ENCODE measurements around the gene ABCB9.

Gene ABCB9

DNA sequence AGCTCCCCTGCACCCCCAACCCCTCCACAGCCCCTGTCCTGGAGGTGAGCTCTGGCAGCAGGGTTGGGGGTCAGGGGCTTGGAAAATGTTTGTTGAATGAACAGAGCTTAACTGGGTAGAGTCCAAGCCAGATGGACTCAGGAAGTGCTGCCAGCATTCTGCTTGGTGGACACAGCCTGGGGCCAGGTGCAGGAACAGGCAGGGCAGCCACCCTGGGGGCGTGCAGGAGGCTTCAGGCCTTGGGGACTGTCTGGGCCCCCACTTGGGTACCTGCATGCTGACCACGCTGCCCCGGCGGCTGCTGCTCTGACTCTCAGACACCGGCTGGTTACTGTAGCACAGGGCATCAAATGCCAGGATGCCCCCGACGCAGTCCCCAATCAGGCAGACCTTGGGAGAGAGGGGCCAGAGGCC is 29.9 kb upstream of the ABCB9 start:
- in situ Hi-C loops (cut with HindIII; ENCODE audit: low sequenced_read_pairs): loop anchor here (10.0 kb wide), 1 partner anchor 489 kb away; no protein-coding TSS in a partner anchor
- TF ChIP-seq, protein P1, sequence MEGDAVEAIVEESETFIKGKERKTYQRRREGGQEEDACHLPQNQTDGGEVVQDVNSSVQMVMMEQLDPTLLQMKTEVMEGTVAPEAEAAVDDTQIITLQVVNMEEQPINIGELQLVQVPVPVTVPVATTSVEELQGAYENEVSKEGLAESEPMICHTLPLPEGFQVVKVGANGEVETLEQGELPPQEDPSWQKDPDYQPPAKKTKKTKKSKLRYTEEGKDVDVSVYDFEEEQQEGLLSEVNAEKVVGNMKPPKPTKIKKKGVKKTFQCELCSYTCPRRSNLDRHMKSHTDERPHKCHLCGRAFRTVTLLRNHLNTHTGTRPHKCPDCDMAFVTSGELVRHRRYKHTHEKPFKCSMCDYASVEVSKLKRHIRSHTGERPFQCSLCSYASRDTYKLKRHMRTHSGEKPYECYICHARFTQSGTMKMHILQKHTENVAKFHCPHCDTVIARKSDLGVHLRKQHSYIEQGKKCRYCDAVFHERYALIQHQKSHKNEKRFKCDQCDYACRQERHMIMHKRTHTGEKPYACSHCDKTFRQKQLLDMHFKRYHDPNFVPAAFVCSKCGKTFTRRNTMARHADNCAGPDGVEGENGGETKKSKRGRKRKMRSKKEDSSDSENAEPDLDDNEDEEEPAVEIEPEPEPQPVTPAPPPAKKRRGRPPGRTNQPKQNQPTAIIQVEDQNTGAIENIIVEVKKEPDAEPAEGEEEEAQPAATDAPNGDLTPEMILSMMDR (IDR thresholded peaks at IDR 0.05; ENCODE audit: low read depth, low read length, missing control alignments): no peak
- no peak for DNase-seq (ENCODE audit: low read depth)
- H3K4me3 ChIP-seq (ENCODE audit: low read depth, low read length): no peak overlapping the region

DNA sequence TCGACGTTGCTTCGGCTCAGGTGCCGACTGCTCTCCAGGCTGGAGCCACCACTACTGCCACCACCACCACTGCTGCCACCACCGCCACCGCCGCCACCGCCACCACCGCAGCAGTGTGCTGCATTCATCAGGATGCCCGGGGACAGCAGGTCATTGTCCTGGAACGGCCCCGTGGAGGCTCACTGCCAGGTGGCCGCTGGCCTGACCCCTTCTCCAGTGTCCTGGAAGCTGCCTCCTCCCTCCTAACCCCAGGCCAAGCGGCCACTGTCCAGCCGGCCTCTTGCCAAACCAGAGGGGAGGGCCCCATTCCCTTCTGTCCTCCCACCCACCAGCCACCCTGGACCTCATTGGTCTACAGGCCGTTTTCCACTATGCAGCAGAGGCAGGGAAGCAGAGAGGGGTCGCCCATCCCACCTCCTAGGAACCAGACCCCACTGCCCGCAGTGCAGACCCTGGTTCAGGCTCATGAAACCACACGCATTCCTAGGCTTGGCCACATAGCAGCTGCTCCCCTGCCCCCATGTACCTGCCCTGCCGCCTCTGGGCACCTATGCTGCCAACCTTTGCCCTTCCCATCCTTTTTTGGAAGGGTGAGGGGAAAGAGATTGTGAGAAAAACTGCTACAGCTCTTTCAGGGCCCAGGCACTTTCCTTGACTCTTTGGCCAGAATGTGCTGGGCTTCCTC is 29.4 kb upstream of the ABCB9 start:
- DNase-seq (ENCODE audit: low read depth): no peak
- H3K4me3 ChIP-seq (ENCODE audit: low read depth, low read length): no peak overlapping the region
- TF ChIP-seq, protein P1 (IDR thresholded peaks at IDR 0.05; ENCODE audit: low read depth, low read length, missing control alignments): no peak
- in situ Hi-C loops (cut with HindIII; ENCODE audit: low sequenced_read_pairs): loop anchor here (10.0 kb wide), 1 partner anchor 489 kb away; no protein-coding TSS in a partner anchor

DNA sequence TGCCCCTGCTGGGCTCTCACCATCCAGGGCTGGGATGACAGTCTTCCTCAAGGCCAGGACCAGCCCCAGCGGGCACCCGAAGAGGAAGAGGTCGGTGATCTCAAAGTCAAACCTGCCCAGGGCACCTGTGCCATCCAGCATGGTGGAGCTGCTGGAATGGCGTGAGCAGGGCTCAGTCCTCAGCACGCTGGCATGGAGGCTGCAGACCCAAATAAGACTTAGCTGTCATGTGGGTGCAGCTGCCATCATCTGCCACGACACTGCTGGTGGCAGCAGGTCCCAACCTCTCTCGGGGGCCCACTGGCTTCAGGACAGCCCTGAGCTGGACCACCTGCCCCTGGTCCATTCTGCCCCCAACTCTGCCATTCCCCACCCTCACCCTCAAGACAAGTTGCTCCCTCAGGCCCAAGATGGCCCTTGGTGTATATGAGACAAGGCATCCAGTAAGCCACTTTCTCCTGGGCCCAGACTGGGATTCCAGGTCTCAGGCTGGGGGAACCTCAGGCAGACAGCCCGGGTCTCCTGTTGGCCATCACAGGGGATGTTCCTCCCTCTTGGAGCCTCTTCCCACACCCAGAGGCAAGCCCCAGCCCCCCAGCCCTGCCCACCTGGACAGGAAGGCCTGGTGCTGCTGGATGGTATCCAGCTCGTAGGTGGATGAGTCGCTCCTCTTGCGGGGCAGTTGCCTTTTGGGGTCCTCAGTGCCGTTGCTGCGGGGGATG is 28.7 kb upstream of the ABCB9 start:
- in situ Hi-C loops (cut with HindIII; ENCODE audit: low sequenced_read_pairs): loop anchor here (10.0 kb wide), 1 partner anchor 490 kb away; no protein-coding TSS in a partner anchor
- H3K4me3 ChIP-seq (ENCODE audit: low read depth, low read length): no peak overlapping the region
- DNase-seq (ENCODE audit: low read depth): no peak
- TF ChIP-seq, protein P1 (IDR thresholded peaks at IDR 0.05; ENCODE audit: low read depth, low read length, missing control alignments): no peak

DNA sequence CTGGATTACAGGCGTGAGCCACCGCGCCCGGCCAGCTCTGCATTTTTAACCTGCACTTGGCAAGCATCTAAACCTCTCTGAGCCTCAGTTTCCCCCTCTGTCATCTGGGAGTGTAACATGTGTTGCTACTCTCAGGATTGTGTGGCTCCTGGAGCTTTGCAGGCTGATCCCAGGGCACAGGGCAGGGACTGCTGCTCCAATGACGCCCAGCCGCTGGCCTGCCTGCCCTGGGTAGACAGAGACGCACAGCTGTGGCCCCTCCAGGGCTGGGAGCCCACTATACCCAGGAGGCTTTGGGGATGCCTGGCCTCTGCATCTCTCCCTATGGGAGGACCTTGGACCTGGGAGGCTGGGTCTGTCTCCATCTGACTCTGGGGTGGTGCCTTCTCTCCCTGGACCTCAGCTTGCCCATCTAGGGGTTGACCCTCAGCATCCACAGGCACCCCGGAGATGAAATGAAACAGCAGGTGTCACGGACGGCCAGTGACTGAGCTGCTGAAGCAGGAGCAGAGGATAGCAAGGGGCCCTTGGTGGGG is 27.9 kb upstream of the ABCB9 start:
- TF ChIP-seq, protein P1 (IDR thresholded peaks at IDR 0.05; ENCODE audit: low read depth, low read length, missing control alignments): no peak
- DNase-seq (ENCODE audit: low read depth): no peak
- in situ Hi-C loops (cut with HindIII; ENCODE audit: low sequenced_read_pairs): loop anchor here (10.0 kb wide), 1 partner anchor 491 kb away; no protein-coding TSS in a partner anchor
- no peak overlapping the region for H3K4me3 ChIP-seq (ENCODE audit: low read depth, low read length)

DNA sequence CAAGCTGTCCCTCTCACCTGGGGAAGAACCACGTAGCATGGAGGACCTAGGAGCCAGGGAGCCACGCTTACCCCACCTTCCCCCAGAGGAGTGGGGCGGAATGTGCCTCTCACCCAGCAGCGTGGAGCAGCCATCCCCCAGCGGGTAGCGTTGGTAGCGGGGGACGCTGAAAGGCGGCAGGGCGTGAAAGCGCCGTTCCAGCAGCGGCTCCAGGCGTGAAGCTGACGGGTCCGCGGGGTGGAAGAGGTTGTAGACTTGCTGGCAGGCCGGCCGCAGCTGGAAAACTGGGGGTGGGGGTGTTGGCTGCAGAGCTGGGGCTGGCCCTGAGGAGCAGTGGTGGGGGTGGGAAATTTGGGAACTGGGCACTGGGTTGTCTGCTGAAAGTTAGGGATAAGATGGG is 26.1 kb upstream of the ABCB9 start:
- in situ Hi-C loops (cut with HindIII; ENCODE audit: low sequenced_read_pairs): loop anchor here (10.0 kb wide), 1 partner anchor 492 kb away; no protein-coding TSS in a partner anchor
- TF ChIP-seq, protein P1 (IDR thresholded peaks at IDR 0.05; ENCODE audit: low read depth, low read length, missing control alignments): no peak
- no peak for DNase-seq (ENCODE audit: low read depth)
- no peak overlapping the region for H3K4me3 ChIP-seq (ENCODE audit: low read depth, low read length)

DNA sequence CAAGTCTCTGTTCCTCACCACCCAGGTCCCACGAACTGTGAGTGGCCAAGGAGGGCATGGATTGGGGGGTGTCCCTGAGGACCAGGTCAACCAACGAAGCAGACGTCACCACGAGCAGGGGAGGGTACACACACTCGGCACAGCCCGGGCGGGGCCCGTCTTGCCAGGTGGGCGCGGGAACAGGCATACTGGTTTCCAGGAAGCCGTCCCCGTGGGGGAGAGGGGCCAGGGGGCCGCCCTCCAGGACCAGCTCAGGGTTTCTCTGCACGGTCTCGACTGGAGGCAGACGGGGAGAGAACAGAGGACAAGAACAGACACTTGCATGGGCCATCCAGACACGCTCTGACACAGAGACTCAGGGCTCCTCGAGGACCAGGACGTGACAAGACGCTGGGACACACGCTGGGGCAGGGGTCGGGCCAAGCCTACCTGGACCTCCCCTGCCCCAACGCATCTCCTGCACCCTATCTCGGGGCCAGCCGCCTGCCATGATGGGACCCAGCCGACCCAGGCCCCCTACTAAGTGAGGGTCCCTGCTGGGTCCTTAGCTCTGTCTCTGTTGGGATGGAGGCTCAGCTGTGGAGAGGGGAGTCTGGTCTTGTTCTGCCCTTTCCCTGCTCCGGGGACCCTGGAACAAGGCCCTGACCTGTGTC is 25.5 kb upstream of the ABCB9 start:
- TF ChIP-seq, protein P1 (IDR thresholded peaks at IDR 0.05; ENCODE audit: low read depth, low read length, missing control alignments): no peak
- no peak for DNase-seq (ENCODE audit: low read depth)

More for the DNA sequence above, 25.5 kb upstream of the ABCB9 start:
- H3K4me3 ChIP-seq (ENCODE audit: low read depth, low read length): no peak overlapping the region
- in situ Hi-C loops (cut with HindIII; ENCODE audit: low sequenced_read_pairs): loop anchor here (10.0 kb wide), 1 partner anchor 493 kb away; no protein-coding TSS in a partner anchor
